ENCODE data around the gene MAP3K8. TPM values are rescaled to one million over a fixed set of nuclear protein-coding genes. Genes with fewer than 3 reads are reported as not detected.

MAP3K8 gene
- total and polyA plus RNA-seq, 10 of the 15 experiments (the other 5 are each of a cell fraction or from before 2014, with no cell fraction given): 25.5 to 115 (median 40.2) TPM

GRCh38 chr10:30437031-30437841 lies 3.3 kb downstream of the MAP3K8 start (continued):
- 0 out of 2 replicates have a peak, but pooled peaks have one; percentile 5 for TF ChIP-seq IRF4 (IDR thresholded peaks at IDR 0.05; ENCODE audit: low read depth, low read length)
- TF ChIP-seq WRNIP1 (IDR thresholded peaks at IDR 0.05; ENCODE audit: borderline replicate concordance, low read depth, low read length): 0 out of 2 replicates have a peak, but pooled peaks have one; percentile 25
- TF ChIP-seq SP1 (IDR thresholded peaks at IDR 0.05; ENCODE audit: low read depth, low read length): no peak
- peak; percentile 59; the same call in 1 of the 2 replicates for TF ChIP-seq POLR2A (IDR thresholded peaks at IDR 0.05; ENCODE audit: low read depth, low read length)

DNA sequence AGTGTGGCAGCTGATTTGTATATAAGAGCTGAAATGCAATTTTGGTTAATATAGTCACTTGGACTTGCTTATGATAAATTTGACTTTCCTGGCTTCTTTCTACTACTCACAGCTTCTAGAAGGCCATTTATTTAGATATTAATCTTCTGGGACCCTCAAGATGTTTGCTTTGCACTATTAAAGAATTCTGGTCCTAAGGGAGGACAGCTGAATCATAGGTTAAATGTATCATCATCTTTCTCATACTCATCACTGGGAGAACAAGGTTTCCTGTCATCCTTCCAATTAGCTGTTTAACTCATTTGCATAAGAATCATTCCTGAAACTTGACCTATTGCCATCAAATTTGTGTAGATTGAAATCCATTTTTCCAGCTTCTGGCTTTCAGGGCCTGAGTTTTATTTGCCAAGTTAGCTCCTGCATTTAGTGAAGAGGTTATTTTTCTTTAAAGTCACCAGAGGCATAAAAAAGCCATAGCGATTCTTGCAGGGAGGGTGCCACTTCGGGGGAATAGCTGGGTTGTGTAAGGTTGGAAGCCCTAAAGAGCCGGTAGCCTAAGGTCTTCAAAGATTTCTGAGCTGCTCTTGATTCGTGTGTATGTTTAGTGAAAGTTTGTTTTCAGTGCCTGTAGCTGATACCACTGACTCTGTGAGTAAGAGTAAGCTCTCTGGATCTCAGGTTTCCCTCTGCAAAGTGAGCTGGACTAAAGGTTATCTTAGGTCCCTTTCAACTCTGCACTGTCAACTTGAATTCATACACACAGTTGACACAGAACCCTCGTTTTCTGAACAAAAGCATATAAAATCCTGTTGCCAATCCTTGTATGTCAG lies 4.3 kb downstream of the MAP3K8 start:
- CTCF ChIA-PET: interaction anchor here (0.9 to 13.9 kb wide), 20 partner anchors 8 to 233 kb away, joined by 3 to 123 read pairs (median 8); no protein-coding TSS in a partner anchor
- WGBS (ENCODE audit: insufficient coverage, insufficient replicate concordance, low lambda C conversion rate, missing lambda C conversion rate): 21% methylated on average over 5 of the region's 5 CpGs
- FAIRE-seq (no peak), ATAC-seq (no peak), DNase-seq (ENCODE audit: low read depth, low spot score) (no peak)
- Histone ChIP-seq H3K4me3 (peak overlapping the region; percentile 100), H3K4me1 (ENCODE audit: control insufficient read depth, insufficient read depth, low read length) (0 out of 2 replicates have a peak, but pooled peaks cover 3% of the 10 kb centered on the region), H3K4me2 (ENCODE audit: control insufficient read depth, insufficient read depth) (peak overlapping the region; percentile 65), H3K27me3 (replicated peaks in 1 of 2; ENCODE audit: control insufficient read depth in 2 of 2, insufficient read depth in 2 of 2, low read length in 1 of 2) (no peaks in the 10 kb centered on the region), H3K27ac (ENCODE audit: control insufficient read depth, insufficient read depth) (peak overlapping the region; percentile 91; the same call in 1 of the 2 replicates), H4K20me1 (ENCODE audit: control insufficient read depth, insufficient read depth) (no peaks in the 10 kb centered on the region; the same call in 1 of the 2 replicates), H3K79me2 (ENCODE audit: control insufficient read depth, insufficient read depth, low read length) (peaks cover 96% of the 10 kb centered on the region), H2AFZ (ENCODE audit: control insufficient read depth, low read depth, low read length) (no peak overlapping the region), H3K9me3 (replicated peaks; ENCODE audit: control insufficient read depth, insufficient read depth, low read length) (no peaks in the 10 kb centered on the region), H3K36me3 (ENCODE audit: control insufficient read depth in 2 of 2, insufficient read depth in 2 of 2, low read length in 1 of 2) (peaks cover 4 to 30% of the 10 kb centered on the region in 2 experiments), H3K9ac (ENCODE audit: control insufficient read depth, insufficient read depth, low read length) (peak overlapping the region; percentile 82)
- intact Hi-C loops (cut with micrococcal nuclease; ENCODE audit: unreplicated experiment) (loop anchor here (5.0 kb wide), 1 partner anchor 54 kb away; no protein-coding TSS in a partner anchor), in situ Hi-C loops (cut with MboI) (no loop called here)
- RAD21 ChIA-PET (ENCODE audit: unreplicated experiment): interaction anchor here (0.8 to 13.9 kb wide), 24 partner anchors 7 to 152 kb away, joined by 3 to 255 read pairs (median 6); no protein-coding TSS in a partner anchor
- peak; percentile 44 for TF ChIP-seq NR2F1 (conservative IDR thresholded peaks at IDR 0.05)
- TF ChIP-seq POLR2AphosphoS5 (IDR thresholded peaks at IDR 0.05; ENCODE audit: low read length): 0 out of 2 replicates have a peak, but pooled peaks have one; percentile 51
- TF ChIP-seq RELA (IDR thresholded peaks at IDR 0.05; ENCODE audit: borderline replicate concordance, partially characterized antibody): no peak
- TF ChIP-seq YBX1 (IDR thresholded peaks at IDR 0.05): no peak
- BruUV-seq (replicated peaks): no TSS peak
- POLR2A ChIA-PET: interaction anchor here (0.8 to 11.5 kb wide), 16 partner anchors 10 to 152 kb away, joined by 3 to 113 read pairs (median 4); no protein-coding TSS in a partner anchor
- SMC1A ChIA-PET (ENCODE audit: uncharacterized antibody, unreplicated experiment): interaction anchor here (0.6 to 16.2 kb wide), 27 partner anchors 8 to 275 kb away, joined by 3 to 284 read pairs (median 6); no protein-coding TSS in a partner anchor
